CD4-positive, alpha-beta T cell treated with Interleukin-17A for 4 hours (primary cell): ENCODE results near the gene SMARCE1.
"Not testable (repeated sequence)": the region's sequence is repeated elsewhere in the genome, so short reads cannot be mapped to it uniquely, and the experiment has no call there.

Experiments used
- DNase-seq: peaks from one replicate; pipeline ENCODE4 v3.0.0-alpha.2; 2020; ENCODE audit warnings: mixed read lengths

SMARCE1 gene

GRCh38 chr17:40608061-40608581 is 39.5 kb downstream of the SMARCE1 start:
- DNase-seq, result peak; percentile 37

- peak; percentile 81 for DNase-seq
Observed at GRCh38 chr17:40607641-40608040, 40.0 kb downstream of the SMARCE1 start.

GRCh38 chr17:40606548-40607353 is 40.9 kb downstream of the SMARCE1 start:
- DNase-seq, result no peak

- peak; percentile 82 for DNase-seq
Observed at GRCh38 chr17:40605306-40605705, 42.3 kb downstream of the SMARCE1 start.

- peak; percentile 22 for DNase-seq
Observed at GRCh38 chr17:40604327-40605080, 43.1 kb downstream of the SMARCE1 start.

GRCh38 chr17:40602445-40603443 is 44.9 kb downstream of the SMARCE1 start:
- DNase-seq, result peak; percentile 81

- no peak for DNase-seq
Observed at GRCh38 chr17:40600486-40601046, 47.1 kb downstream of the SMARCE1 start.

GRCh38 chr17:40599468-40599763 is 48.2 kb downstream of the SMARCE1 start:
- DNase-seq, result no peak

GRCh38 chr17:40598619-40599467 is 48.8 kb downstream of the SMARCE1 start:
- peak; percentile 73 for DNase-seq

GRCh38 chr17:40598301-40598618 is 49.4 kb downstream of the SMARCE1 start:
- DNase-seq, result no peak

- peak; percentile 42 for DNase-seq
Observed at GRCh38 chr17:40597556-40598300, 49.9 kb downstream of the SMARCE1 start.

GRCh38 chr17:40597156-40597555 is 50.5 kb downstream of the SMARCE1 start:
- DNase-seq, result peak; percentile 21

GRCh38 chr17:40596261-40596919 is 51.2 kb downstream of the SMARCE1 start:
- DNase-seq, result peak; percentile 58

GRCh38 chr17:40590742-40591141 is 56.9 kb downstream of the SMARCE1 start:
- DNase-seq, result no peak

GRCh38 chr17:40588552-40588951 is 59.1 kb downstream of the SMARCE1 start:
- DNase-seq, result peak; percentile 53

GRCh38 chr17:40586264-40586663 is 61.4 kb downstream of the SMARCE1 start:
- peak; percentile 30 for DNase-seq

GRCh38 chr17:40584950-40585349 is 62.7 kb downstream of the SMARCE1 start:
- DNase-seq, result not testable (repeated sequence)

- DNase-seq, result peak; percentile 90
Observed at GRCh38 chr17:40582328-40582901, 65.2 kb downstream of the SMARCE1 start.

GRCh38 chr17:40580140-40580539 is 67.5 kb downstream of the SMARCE1 start:
- no peak for DNase-seq

- DNase-seq, result no peak
Observed at GRCh38 chr17:40579471-40579870, 68.1 kb downstream of the SMARCE1 start.
